Spleen (tissue), 11 donors: ENCODE measurements around the gene SRGAP3. TPM values are rescaled to one million over a fixed set of nuclear protein-coding genes. Genes with fewer than 3 reads are reported as not detected.

ENCODE experiments used
- DNase-seq: peaks from one replicate; pipeline ENCODE4 v3.0.0-alpha.2; 2020
- H3K27ac ChIP-seq, 8 donors: fragments of 200-600 bp; sonication (generic) in 7 of 8; 1 replicate in 4 of 8; 2 replicates in 4 of 8; pipeline versions ENCODE4 v1.5.0 to v1.8.0; 2016 to 2021; ENCODE audit warnings: inconsistent platforms in 4 of 8, mild to moderate bottlenecking in 4 of 8, moderate library complexity in 1 of 8
- H3K27me3 ChIP-seq, 7 donors: fragments of 200-600 bp; sonication (generic) in 6 of 7; replicated peaks in 1 of 7; 1 replicate in 4 of 7; 2 replicates in 3 of 7; pipeline versions ENCODE4 v1.5.0 to v1.8.0; 2016 to 2021; ENCODE audit warnings: inconsistent platforms in 3 of 7, mild to moderate bottlenecking in 1 of 7
- H3K36me3 ChIP-seq, 6 donors: fragments of 200-600 bp; sonication (generic) in 5 of 6; 1 replicate in 4 of 6; 2 replicates in 2 of 6; pipeline versions ENCODE4 v1.5.0 to v1.8.0; 2016 to 2021; ENCODE audit warnings: inconsistent platforms in 2 of 6
- H3K4me1 ChIP-seq, 6 donors: fragments of 200-600 bp; sonication (generic) in 5 of 6; 1 replicate in 3 of 6; 2 replicates in 3 of 6; pipeline versions ENCODE4 v1.5.0 to v1.8.0; 2016 to 2021; ENCODE audit warnings: inconsistent platforms in 3 of 6
- H3K4me3 ChIP-seq, 8 donors: fragments of 200-600 bp; sonication (generic) in 7 of 8; 1 replicate in 4 of 8; 2 replicates in 4 of 8; pipeline versions ENCODE4 v1.5.0 to v1.8.0; 2016 to 2021; ENCODE audit warnings: inconsistent platforms in 4 of 8, mild to moderate bottlenecking in 4 of 8, moderate library complexity in 2 of 8
- H3K9me3 ChIP-seq, 8 donors: fragments of 200-600 bp; sonication (generic) in 7 of 8; 1 replicate in 4 of 8; 2 replicates in 4 of 8; pipeline versions ENCODE4 v1.5.0 to v1.8.0; 2016 to 2021; ENCODE audit warnings: inconsistent platforms in 4 of 8
- POLR2A ChIP-seq, 3 donors: fragments of 450-650 bp; IDR thresholded peaks; one replicate each; pipeline ENCODE4 v1.5.1; 2017; ENCODE audit warnings: antibody characterized with exemption in 3 of 3, mild to moderate bottlenecking in 1 of 3
- POLR2AphosphoS5 ChIP-seq, 3 donors: sonication (generic); formaldehyde crosslinking; IDR thresholded peaks; one replicate each; pipeline ENCODE4 v1.5.1; 2017; ENCODE audit warnings: antibody characterized with exemption in 3 of 3
- WGBS, 5 donors: extraction: QIAGEN DNeasy Blood & Tissue Kit in 3 of 5; methylation state at CpG; one replicate each; pipeline versions ENCODE4 v1.1.5 to v1.1.7; 2013 to 2018; 5-methylcytosine and 5-hydroxymethylcytosine counted together
- intact Hi-C: fragments of 100-400 bp; cut with DNase I; formaldehyde crosslinking; loops from one replicate; pipeline ENCODE4 v1.15.0; 2023; ENCODE audit warnings: low total_unique reads
- polyA plus RNA-seq, 3 donors: library from polyadenylated mRNA; stranded (reverse); fragments of 200-250 nt; gene quantifications; one replicate each; pipeline ENCODE4 v1.2.1, GENCODE V29; 2013
- total RNA-seq, 7 donors: library from RNA; depleted of rRNA in 3 of 7; stranded (reverse); fragments of >200 nt in 3 of 7; fragmentation: NEBNext Ultra II Directional in 4 of 7; extraction: Animal tissue kit (Norgen Biotek cat#: 25700) in 4 of 7; gene quantifications; one replicate each; pipeline versions ENCODE4 v1.1.0 to v1.2.1, GENCODE V29; 2016 to 2021
- TF ChIP-seq, protein P1 (sequence below), 11 experiments: fragments of 200-600 bp in 7 of 11; fragments of 450-650 bp in 4 of 11; sonication (generic) in 4 of 11; IDR thresholded peaks in 8 of 11; conservative IDR thresholded peaks in 3 of 11; 1 replicate in 7 of 11; 2 replicates in 4 of 11; pipeline versions ENCODE4 v1.4.0 to v1.8.0; 2016 to 2021; ENCODE audit warnings: antibody characterized with exemption in 11 of 11, inconsistent platforms in 4 of 11, mild to moderate bottlenecking in 1 of 11
- donor health status: healthy with polysubstance abuse.
- donor health status: DM: no; HTN: no; CAD: no; lungs with moderate emphysema.
- donor health status: DM: no; HTN: no; CAD: no.
- donor health status: Bipolar disorder and iron deficiency.
- donor health status: healthy.
- donor health status: DM: no; HTN: no; CAD: no.
- donor health status: DM: yes; HTN: yes; CAD: no.

The SRGAP3 gene
- total and polyA plus RNA-seq, 10 donors, result 0.54 to 10.3 (median 6.4) TPM

DNA sequence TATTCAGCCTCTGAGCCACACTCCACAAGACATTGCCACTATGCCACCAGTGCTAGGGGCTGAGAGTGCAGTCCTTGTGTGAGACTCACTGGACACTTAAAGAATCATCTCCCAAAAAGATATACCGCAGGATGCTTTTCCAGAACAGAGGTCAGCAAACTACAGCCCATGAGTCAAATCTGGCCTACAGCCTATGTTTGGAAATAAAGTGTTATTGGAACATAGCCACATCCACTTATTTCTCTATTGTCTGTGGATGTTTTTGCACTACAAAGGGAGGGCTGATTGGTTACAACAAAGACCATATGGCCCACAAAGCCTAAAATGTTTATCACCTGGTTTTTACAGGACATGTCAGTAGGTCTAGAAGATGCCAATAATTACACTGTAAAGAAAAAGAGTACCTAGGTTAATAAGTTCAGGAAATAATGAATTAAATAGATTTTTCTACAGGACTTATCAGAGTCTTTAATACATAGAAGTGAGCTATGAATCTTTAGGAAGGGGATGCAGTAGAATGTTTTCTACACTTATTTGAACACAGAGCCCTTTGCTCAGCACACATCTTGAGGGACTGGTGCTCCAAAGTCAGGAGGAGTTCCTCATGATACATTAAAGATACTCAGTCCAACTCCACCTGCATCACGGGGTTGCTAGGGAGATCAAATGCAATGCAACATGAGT is 26.3 kb downstream of the SRGAP3 start:
- Histone ChIP-seq H3K4me3 (no peak overlapping the region), H3K36me3 (no peaks in the 10 kb centered on the region), H3K9me3 (no peaks in the 10 kb centered on the region), H3K27me3 (no peaks in the 10 kb centered on the region), H3K4me1 (no peaks in the 10 kb centered on the region), H3K27ac (no peak overlapping the region)
- no peak for TF ChIP-seq POLR2A (IDR thresholded peaks at IDR 0.05)
- TF ChIP-seq, protein P1, sequence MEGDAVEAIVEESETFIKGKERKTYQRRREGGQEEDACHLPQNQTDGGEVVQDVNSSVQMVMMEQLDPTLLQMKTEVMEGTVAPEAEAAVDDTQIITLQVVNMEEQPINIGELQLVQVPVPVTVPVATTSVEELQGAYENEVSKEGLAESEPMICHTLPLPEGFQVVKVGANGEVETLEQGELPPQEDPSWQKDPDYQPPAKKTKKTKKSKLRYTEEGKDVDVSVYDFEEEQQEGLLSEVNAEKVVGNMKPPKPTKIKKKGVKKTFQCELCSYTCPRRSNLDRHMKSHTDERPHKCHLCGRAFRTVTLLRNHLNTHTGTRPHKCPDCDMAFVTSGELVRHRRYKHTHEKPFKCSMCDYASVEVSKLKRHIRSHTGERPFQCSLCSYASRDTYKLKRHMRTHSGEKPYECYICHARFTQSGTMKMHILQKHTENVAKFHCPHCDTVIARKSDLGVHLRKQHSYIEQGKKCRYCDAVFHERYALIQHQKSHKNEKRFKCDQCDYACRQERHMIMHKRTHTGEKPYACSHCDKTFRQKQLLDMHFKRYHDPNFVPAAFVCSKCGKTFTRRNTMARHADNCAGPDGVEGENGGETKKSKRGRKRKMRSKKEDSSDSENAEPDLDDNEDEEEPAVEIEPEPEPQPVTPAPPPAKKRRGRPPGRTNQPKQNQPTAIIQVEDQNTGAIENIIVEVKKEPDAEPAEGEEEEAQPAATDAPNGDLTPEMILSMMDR (IDR thresholded peaks at IDR 0.05 in 8 of 11, conservative IDR thresholded peaks at IDR 0.05 in 3 of 11), result no peak
- TF ChIP-seq POLR2AphosphoS5 (IDR thresholded peaks at IDR 0.05), result no peak
- intact Hi-C loops, result no loop called here
- 83 to 96% (median 90%) methylated on average over 2 of the region's 2 CpGs for WGBS, 5 donors
- DNase-seq, result no peak

DNA sequence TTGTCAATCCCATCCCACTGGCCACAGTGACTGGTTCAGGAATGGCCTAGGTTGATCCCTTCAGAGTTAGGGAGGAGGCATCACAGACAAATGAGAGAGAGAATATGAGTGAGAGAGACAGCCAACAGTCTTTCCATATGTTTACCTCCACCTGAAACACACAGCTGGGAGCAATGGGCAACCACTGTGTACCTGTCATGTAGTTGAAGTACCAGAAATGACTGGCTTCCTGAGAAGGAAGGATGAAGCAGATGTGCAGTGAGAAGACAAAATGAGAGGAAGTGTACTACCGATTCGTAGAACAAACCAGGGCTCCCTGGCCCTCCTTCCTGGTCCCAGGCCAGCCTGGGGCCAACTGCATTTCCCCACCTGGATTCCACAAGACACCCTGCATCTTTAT is 27.4 kb downstream of the SRGAP3 start:
- 24 to 56% (median 34%) methylated on average over 2 of the region's 2 CpGs for WGBS, 5 donors
- no peak for TF ChIP-seq POLR2A (IDR thresholded peaks at IDR 0.05)
- TF ChIP-seq POLR2AphosphoS5 (IDR thresholded peaks at IDR 0.05), result no peak
- TF ChIP-seq, protein P1 (IDR thresholded peaks at IDR 0.05 in 8 of 11, conservative IDR thresholded peaks at IDR 0.05 in 3 of 11), result no peak
- no peak for DNase-seq
- H3K4me1 ChIP-seq, result no peaks in the 10 kb centered on the region
- H3K36me3 ChIP-seq, result no peaks in the 10 kb centered on the region
- no peak overlapping the region for H3K27ac ChIP-seq
- intact Hi-C loops, result no loop called here
- no peaks in the 10 kb centered on the region for H3K9me3 ChIP-seq
- no peak overlapping the region for H3K4me3 ChIP-seq
- no peaks in the 10 kb centered on the region for H3K27me3 ChIP-seq

DNA sequence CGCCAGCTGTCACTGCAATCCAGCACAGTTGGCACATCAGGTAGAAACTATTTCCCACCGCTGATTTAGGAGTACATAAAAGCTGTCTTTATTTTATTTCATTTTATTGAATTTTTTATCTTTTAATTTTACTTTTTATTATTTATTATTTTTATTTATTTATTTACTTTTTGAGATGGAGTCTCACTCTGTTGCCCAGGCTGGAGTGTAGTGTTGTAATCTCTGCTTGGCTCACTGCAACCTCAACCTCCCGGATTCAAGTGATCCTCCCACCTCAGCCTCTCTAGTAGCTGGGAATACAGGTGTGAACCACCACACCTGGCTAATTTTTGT is 31.0 kb downstream of the SRGAP3 start:
- no peaks in the 10 kb centered on the region for H3K36me3 ChIP-seq
- no peak overlapping the region for H3K4me3 ChIP-seq
- H3K27ac ChIP-seq, result no peak overlapping the region
- DNase-seq, result no peak
- H3K4me1 ChIP-seq, result no peaks in the 10 kb centered on the region
- intact Hi-C loops, result no loop called here
- no peaks in the 10 kb centered on the region for H3K27me3 ChIP-seq
- TF ChIP-seq POLR2AphosphoS5 (IDR thresholded peaks at IDR 0.05) (no peak), POLR2A (IDR thresholded peaks at IDR 0.05) (no peak)
- TF ChIP-seq, protein P1 (IDR thresholded peaks at IDR 0.05 in 8 of 11, conservative IDR thresholded peaks at IDR 0.05 in 3 of 11), result no peak
- no peaks in the 10 kb centered on the region for H3K9me3 ChIP-seq
- WGBS, 5 donors, result 95 to 98% (median 97%) methylated on average over 3 of the region's 3 CpGs

DNA sequence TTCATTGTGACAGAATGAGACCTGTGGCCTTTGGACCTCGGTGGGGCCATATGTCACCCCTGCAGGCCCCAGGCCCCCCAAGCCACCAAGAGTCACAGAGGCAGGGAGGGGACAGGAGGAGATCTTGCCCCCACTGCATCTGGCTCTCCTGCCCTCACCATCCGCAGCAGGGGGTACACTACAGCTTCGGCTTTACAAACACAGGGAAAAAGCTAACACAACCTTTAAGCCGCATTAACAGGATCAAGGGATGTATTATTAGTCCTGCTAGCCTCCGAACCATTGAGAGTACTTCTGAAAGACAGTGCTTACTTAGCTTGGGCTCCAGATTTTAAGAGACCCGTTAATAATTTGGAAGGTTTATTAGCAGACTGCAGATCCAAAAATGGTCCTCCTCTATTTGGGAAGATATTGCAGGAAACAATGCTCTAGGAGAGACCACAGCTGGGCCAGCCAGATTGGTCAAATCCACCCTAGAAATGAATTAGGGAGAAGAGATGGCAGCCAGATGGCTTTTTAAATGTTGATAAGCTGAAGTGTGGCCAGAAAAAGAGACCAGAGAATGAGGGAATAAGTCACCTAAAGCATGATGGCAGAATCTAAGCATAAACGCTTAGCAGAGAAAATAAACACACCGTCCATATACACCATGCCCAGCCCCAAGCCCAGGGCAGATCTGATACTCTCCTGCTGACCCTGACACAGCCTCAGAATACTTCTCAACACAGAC is 31.5 kb downstream of the SRGAP3 start:
- H3K9me3 ChIP-seq, result no peaks in the 10 kb centered on the region
- intact Hi-C loops, result no loop called here
- 81 to 96% (median 86%) methylated on average over 8 of the region's 8 CpGs for WGBS, 5 donors
- no peak for DNase-seq
- no peak overlapping the region for H3K27ac ChIP-seq
- H3K36me3 ChIP-seq, result no peaks in the 10 kb centered on the region
- H3K27me3 ChIP-seq, result no peaks in the 10 kb centered on the region
- no peaks in the 10 kb centered on the region for H3K4me1 ChIP-seq
- H3K4me3 ChIP-seq, result no peak overlapping the region
- TF ChIP-seq POLR2A (IDR thresholded peaks at IDR 0.05), result no peak
- no peak for TF ChIP-seq POLR2AphosphoS5 (IDR thresholded peaks at IDR 0.05)
